Neural cell (in vitro differentiated cells): ENCODE results near the gene MEA1.

Source experiments
- CTCF ChIP-seq: fragments of 450-650 bp; IDR thresholded peaks from 2 replicates; pipeline ENCODE4 v1.5.1; 2014; ENCODE audit warnings: antibody characterized with exemption, mild to moderate bottlenecking, moderate library complexity; ENCODE audit not compliant: poor library complexity, severe bottlenecking
- POLR2AphosphoS5 ChIP-seq: IDR thresholded peaks from 2 replicates; pipeline ENCODE4 v1.6.1; 2012

DNA sequence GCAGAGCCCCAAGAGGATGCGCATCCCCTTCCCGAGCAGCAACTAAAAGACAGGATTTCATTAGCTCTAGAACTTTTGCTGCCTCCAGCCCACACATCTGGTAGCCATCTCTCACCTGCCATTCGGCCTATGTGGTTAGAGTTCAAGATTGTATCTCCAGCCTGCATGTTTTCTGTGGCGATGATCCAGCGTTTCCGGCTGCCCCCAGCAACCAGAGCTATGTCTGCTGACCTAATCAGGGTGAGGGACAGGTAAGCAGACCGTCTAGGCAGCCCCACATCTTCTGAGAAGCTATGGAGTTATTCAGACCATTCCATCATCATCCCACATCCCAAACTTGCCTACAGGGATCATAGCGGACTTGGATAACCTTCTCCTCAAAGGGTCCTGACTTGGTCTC lies 42.2 kb upstream of the MEA1 start:
- no peak for TF ChIP-seq POLR2AphosphoS5
- no peak for TF ChIP-seq CTCF
